WTC11 (cell line): ENCODE measurements around the gene ESRRG.

Experiments used
- CTCF ChIP-seq: fragments of 200-600 bp; IDR thresholded peaks from 2 replicates; pipeline ENCODE4 v1.8.0; 2022; ENCODE audit warnings: antibody characterized with exemption
- PRDM15 ChIP-seq: sonication (generic); formaldehyde crosslinking; IDR thresholded peaks from 2 replicates; pipeline ENCODE4 v1.8.0; 2022; ENCODE audit warnings: missing genetic modification reagents
- RORB ChIP-seq: fragments of 250-450 bp; sonication (Bioruptor Pico); IDR thresholded peaks from 2 replicates; pipeline ENCODE4 v1.9.0; 2021; ENCODE audit warnings: mild to moderate bottlenecking
- TEAD4 ChIP-seq: sonication (generic); formaldehyde crosslinking; IDR thresholded peaks from 2 replicates; pipeline ENCODE4 v1.8.0; 2022; ENCODE audit warnings: mild to moderate bottlenecking, missing genetic modification reagents
- ZNF232 ChIP-seq: sonication (generic); formaldehyde crosslinking; IDR thresholded peaks from 2 replicates; pipeline ENCODE4 v1.8.0; 2022; ENCODE audit warnings: mild to moderate bottlenecking, missing genetic modification reagents

GRCh38 chr1:216499581-216500272, 223.5 kb downstream of the ESRRG start:
- TF ChIP-seq CTCF: no peak
- no peak for TF ChIP-seq PRDM15 (CRISPR knock-in tag)
- no peak for TF ChIP-seq ZNF232
- TF ChIP-seq RORB (CRISPR knock-in tag): no peak
- no peak for TF ChIP-seq TEAD4 (CRISPR knock-in tag)
